Esophagus (tissue), 2 donors: ENCODE results near the gene ZNF500. TPM values are rescaled to one million over a fixed set of nuclear protein-coding genes. Genes with fewer than 3 reads are reported as not detected.
A peak's percentile ranks its signal among the peaks of the same experiment; 100 is the strongest.

Experiments
- H3K27ac ChIP-seq, 2 donors: one replicate each; pipeline ENCODE4 v1.5.1; 2013; ENCODE audit warnings: low read depth in 2 of 2, mild to moderate bottlenecking in 2 of 2, inconsistent platforms in 1 of 2, low read length in 1 of 2, moderate library complexity in 1 of 2
- H3K27me3 ChIP-seq, 2 donors: one replicate each; pipeline ENCODE4 v1.6.1; 2013; ENCODE audit warnings: low read length in 2 of 2, control low read depth in 1 of 2, mild to moderate bottlenecking in 1 of 2; ENCODE audit not compliant: insufficient read depth in 2 of 2, control insufficient read depth in 1 of 2
- H3K36me3 ChIP-seq, 2 donors: one replicate each; pipeline ENCODE4 v1.6.1; 2013; ENCODE audit warnings: low read length in 1 of 2; ENCODE audit not compliant: control insufficient read depth in 2 of 2, insufficient read depth in 2 of 2
- H3K4me1 ChIP-seq, 2 donors: one replicate each; pipeline ENCODE4 v1.6.1; 2013; ENCODE audit warnings: low read length in 1 of 2; ENCODE audit not compliant: control insufficient read depth in 2 of 2, insufficient read depth in 2 of 2
- H3K4me3 ChIP-seq, 2 donors: one replicate each; pipeline ENCODE4 v1.5.1; 2013; ENCODE audit warnings: low read length in 2 of 2, mild to moderate bottlenecking in 2 of 2, low read depth in 1 of 2, moderate library complexity in 1 of 2
- H3K9me3 ChIP-seq, 2 donors: one replicate each; pipeline ENCODE4 v1.6.1; 2013; ENCODE audit warnings: mild to moderate bottlenecking in 2 of 2, low read depth in 1 of 2, low read length in 1 of 2, moderate library complexity in 1 of 2; ENCODE audit not compliant: control insufficient read depth in 2 of 2, insufficient read depth in 1 of 2
- WGBS, 2 donors: extraction: QIAGEN DNeasy Blood & Tissue Kit; methylation state at CpG; one replicate each; pipeline ENCODE4 v1.1.7; 2013; 5-methylcytosine and 5-hydroxymethylcytosine counted together
- polyA plus RNA-seq, 2 donors: library from polyadenylated mRNA; stranded (reverse); fragments of 200-250 nt; gene quantifications; one replicate each; pipeline ENCODE4 v1.2.3, GENCODE V29; 2013
- donor health status: healthy with polysubstance abuse.
- donor health status: Bipolar disorder and iron deficiency.

Gene ZNF500
- polyA plus RNA-seq, 2 donors = 4.4 to 8.9 TPM

DNA sequence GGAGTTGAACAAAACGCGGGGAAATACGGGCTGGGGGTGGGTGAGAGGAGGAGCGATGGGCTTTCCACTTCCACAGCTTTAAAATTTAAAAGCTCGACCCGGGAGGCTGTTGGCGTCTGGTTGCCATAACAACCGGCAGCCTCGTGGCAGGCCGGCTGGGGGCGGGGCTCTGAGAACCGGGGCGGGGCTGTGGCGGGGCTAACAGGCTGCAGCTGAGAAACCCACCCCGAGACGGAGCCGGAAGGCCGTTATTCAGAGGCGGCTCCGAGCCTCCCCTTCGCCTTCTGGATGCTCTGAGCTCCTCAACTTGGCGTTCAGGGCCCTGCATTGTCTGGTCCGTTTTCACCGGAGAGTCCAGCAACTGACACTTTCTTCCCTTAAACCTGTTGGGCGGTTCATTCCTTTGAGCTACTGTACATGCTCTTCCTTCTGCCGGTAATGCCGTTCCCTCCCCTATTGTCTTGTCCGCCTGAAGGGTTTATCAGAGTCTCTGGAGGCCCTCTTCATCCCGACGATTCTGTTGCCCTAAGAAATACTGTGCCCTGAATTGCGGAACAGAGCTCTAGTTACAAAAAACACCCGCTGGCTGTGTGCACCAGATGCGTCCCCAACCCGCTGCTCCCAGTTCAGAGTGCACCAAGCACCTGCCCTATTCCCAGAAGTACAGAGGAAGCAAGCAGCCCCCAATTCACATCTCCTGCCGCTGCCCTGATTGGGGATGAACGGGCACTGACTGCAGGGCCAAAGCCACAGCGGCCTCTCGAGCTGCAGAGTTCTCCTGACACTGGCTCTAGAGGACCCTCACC, 32.0 kb downstream of the ZNF500 start:
- WGBS, 2 donors = 7 to 8% methylated on average over 36 to 38 of the region's 38 CpGs
- Histone ChIP-seq H3K4me1 (peaks cover 0 to 6% of the 10 kb centered on the region in 2 donors), H3K9me3 (no peaks in the 10 kb centered on the region), H3K4me3 (peak overlapping the region; percentile 90 to 94), H3K27ac (peak overlapping the region; percentile 71 to 89), H3K27me3 (no peaks in the 10 kb centered on the region), H3K36me3 (peaks cover 0 to 5% of the 10 kb centered on the region in 2 donors)

DNA sequence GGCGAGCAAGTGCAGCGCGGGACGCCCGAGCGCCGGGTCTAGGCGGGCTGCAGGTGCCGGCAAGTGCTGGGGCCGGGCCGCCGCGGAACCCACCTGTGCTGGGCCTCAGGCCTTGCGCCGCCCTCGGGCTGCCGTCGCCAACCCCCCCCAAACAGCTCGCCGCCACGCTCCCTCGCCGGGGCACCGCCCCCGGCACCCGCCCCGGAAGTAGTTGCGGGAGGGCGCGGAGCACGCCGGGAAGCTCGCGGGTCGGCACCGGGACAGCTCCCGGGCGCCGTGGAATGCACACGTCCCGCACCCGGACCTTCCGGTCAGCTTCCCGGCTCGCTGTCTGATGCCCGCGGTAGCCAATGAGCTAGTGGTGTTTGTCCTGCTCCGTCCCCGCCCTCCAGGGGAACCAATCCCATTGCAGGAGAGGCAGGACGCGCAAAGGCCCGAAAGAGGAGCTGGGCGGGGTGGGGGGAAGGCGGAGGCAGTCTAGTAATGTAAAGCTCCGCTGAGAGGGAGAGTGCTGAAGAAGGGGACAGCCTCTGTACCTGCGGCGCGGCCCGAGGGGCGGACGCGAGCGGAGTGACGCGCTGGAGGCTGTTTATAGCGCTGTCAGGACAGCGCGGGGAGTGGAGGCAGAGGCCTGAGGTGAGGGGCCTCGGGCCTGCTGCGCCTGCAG, 32.8 kb downstream of the ZNF500 start, which contains the start of the genes ANKS3 and DNAAF8:
Gene ANKS3, minus strand, starts transcription at position 209 of the 667 bp plus-strand sequence. CDS start 4,122 bp downstream, outside the sequence.
Gene DNAAF8, plus strand, starts transcription at position 475 of the 667 bp plus-strand sequence. CDS start 1,978 bp downstream, outside the sequence.
- 0 to 1% methylated on average over 65 to 70 of the region's 70 CpGs for WGBS, 2 donors
- Histone ChIP-seq H3K9me3 (no peaks in the 10 kb centered on the region), H3K27me3 (no peaks in the 10 kb centered on the region), H3K4me1 (peaks cover 0 to 6% of the 10 kb centered on the region in 2 donors), H3K4me3 (peak within 1 kb of the TSS; percentile 90 to 94), H3K36me3 (peaks cover 0 to 8% of the 10 kb centered on the region in 2 donors), H3K27ac (peak within 1 kb of the TSS; percentile 71 to 89)

DNA sequence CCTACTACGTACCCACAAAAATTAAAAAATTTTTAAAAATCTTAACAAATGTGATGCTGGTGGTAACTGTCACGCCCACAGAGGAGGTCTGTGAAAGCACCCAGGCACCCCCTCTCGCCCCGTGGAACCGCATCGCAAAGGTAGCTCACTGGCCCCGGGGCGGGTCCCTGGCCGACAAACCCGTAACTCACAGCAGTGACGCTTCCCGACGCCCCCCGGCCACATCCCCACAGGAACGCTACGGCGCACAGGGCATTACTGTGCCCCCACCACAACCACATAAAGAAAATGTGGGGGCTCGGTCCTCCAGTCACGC, 33.3 kb downstream of the ZNF500 start:
- Histone ChIP-seq H3K9me3 (no peaks in the 10 kb centered on the region), H3K36me3 (peaks cover 4 to 8% of the 10 kb centered on the region in 2 donors), H3K27me3 (no peaks in the 10 kb centered on the region), H3K4me1 (peaks cover 0 to 6% of the 10 kb centered on the region in 2 donors), H3K4me3 (peak overlapping the region; percentile 90 to 94), H3K27ac (peak overlapping the region; percentile 61 to 89)
- 0 to 1% methylated on average over 19 of the region's 19 CpGs for WGBS, 2 donors

DNA sequence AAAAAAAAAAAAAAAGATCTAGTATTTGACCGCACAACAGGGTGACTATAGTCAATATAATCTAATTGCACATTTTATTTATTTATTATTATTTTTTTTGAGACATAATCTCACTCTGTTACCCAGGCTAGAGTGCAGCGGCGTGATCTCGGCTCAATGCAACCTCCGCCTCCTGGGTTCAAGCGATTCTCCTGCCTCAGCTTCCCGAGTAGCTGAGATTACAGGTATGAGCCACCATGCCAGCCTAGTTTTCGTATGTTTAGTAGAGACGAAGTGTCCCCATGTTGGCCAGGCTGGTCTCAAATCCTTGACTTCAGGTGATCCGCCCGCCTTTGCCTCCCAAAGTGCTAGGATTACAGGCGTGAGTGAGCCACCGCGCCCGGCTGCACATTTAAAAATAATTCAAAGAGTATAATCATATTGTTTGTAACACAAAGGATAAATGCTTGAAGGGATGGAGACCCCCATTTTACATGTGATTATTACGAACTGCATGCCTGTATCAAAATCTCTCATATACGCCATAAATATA, 33.7 kb downstream of the ZNF500 start:
- Histone ChIP-seq H3K27ac (peak overlapping the region in 1 of 2 donors; percentile 17), H3K27me3 (no peaks in the 10 kb centered on the region)
- 28 to 35% methylated on average over 17 of the region's 17 CpGs for WGBS, 2 donors

DNA sequence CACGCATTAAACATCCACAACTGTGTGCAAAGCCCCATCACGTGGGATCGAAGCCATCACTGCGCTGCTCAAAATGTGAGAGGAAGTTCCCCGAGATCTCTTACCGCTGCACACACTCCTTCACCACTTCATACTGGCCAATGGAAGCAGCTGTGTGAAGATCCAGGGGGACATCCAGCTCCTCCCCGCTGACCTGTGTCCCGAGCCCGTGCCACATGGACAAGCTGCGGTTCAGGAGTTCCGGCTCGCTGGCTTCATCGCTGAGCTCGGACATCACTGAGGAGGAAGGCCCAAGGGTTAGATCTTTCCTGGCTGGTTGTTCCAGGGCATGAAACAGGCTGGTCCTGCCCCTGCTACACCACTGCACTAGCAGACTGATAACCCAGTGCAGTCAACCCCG, 37.1 kb downstream of the ZNF500 start:
- WGBS, 2 donors = 93 to 96% methylated on average over 15 of the region's 15 CpGs
- Histone ChIP-seq H3K4me3 (no peak overlapping the region), H3K27ac (no peak overlapping the region), H3K9me3 (no peaks in the 10 kb centered on the region), H3K4me1 (peaks cover 0 to under 1% of the 10 kb centered on the region in 2 donors), H3K27me3 (no peaks in the 10 kb centered on the region), H3K36me3 (peaks cover 14 to 25% of the 10 kb centered on the region in 2 donors)

More for the DNA sequence above, 33.7 kb downstream of the ZNF500 start:
- H3K36me3 ChIP-seq = peaks cover 8 to 12% of the 10 kb centered on the region in 2 donors
- H3K9me3 ChIP-seq = no peaks in the 10 kb centered on the region
- H3K4me1 ChIP-seq = peaks cover 0 to 6% of the 10 kb centered on the region in 2 donors
- peak overlapping the region in 1 of 2 donors; percentile 94 for H3K4me3 ChIP-seq

DNA sequence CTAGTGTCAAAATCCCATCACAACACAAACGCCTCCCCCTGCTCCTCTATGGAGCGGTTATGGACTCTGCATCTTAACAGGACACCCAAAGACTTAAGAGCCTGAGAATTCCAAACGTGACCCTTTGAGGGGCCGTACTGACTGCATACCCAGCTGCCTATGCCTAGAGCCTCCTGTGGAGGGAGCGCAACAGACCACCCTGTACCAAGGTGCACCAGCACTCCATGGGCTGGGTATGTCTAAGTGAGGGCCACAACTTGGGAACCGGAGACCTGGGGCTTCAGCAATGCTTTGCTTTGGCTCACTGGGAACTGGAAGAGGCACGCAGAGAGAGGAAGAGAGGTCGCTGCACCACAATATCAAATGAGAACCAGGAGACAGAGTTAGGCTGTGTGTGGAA, 38.3 kb downstream of the ZNF500 start:
- H3K27ac ChIP-seq = no peak overlapping the region
- peaks cover 16 to 25% of the 10 kb centered on the region in 2 donors for H3K36me3 ChIP-seq
- H3K4me3 ChIP-seq = no peak overlapping the region
- no peaks in the 10 kb centered on the region for H3K9me3 ChIP-seq
- H3K27me3 ChIP-seq = no peaks in the 10 kb centered on the region
- H3K4me1 ChIP-seq = no peaks in the 10 kb centered on the region
- WGBS, 2 donors = 95 to 97% methylated on average over 8 of the region's 8 CpGs

DNA sequence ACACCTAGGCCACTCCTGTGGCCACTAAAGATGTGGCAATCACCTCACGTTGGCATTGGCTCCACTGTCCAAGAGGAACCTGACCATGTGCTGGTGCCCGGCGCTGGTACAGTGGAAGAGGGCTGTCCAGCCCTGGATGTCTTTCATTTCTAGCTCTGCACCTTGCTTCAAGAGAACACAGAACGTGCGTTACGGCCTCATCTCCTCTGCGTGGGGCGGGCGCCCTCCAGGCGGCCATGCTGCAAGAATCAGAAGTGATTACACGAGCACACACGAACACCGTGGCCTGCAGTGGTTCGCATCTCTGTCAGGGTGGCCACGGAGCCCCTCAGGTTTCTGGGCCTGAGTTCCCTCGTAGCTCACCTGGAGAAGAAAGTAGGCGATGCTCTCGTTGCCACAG, 40.3 kb downstream of the ZNF500 start:
- Histone ChIP-seq H3K27ac (no peak overlapping the region), H3K36me3 (peaks cover 19 to 27% of the 10 kb centered on the region in 2 donors), H3K4me3 (no peak overlapping the region), H3K27me3 (no peaks in the 10 kb centered on the region), H3K9me3 (no peaks in the 10 kb centered on the region), H3K4me1 (no peaks in the 10 kb centered on the region)
- 93 to 94% methylated on average over 18 of the region's 18 CpGs for WGBS, 2 donors

DNA sequence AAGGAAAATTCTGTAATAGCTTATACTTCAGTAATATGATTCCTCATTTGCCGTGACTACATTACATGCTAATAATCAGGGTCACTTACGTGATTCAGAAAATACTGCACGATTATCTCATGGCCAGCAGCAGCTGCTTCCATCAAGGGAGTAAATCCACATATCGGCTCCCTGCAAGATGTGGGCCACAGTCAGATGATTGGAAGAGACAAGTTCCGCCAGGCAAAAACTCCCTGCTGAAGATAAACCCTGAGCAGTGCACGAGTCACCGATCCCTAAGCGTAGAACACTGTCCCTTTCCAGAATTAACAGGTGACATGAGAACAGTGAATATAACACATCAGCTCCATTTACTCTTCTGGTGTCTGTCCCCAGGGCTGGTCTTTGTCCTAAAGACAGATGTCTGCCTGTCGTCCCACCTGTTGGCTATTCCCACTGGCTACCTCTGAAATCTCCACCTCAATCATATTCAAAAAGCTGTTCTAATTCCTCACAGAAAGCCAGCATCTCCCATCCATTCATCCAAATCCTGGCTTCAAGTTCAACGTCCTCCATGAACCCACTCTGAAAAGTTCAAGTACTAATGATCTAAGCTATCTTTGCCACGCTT, 42.2 kb downstream of the ZNF500 start:
- Histone ChIP-seq H3K4me1 (no peaks in the 10 kb centered on the region), H3K27me3 (no peaks in the 10 kb centered on the region), H3K36me3 (peaks cover 19 to 21% of the 10 kb centered on the region in 2 donors), H3K27ac (no peak overlapping the region), H3K4me3 (no peak overlapping the region), H3K9me3 (no peaks in the 10 kb centered on the region)
- 91 to 92% methylated on average over 11 of the region's 11 CpGs for WGBS, 2 donors

- Histone ChIP-seq H3K27ac (no peak overlapping the region), H3K36me3 (peaks cover 10 to 14% of the 10 kb centered on the region in 2 donors), H3K4me1 (no peaks in the 10 kb centered on the region), H3K4me3 (no peak overlapping the region), H3K9me3 (no peaks in the 10 kb centered on the region), H3K27me3 (no peaks in the 10 kb centered on the region)
- 95 to 96% methylated on average over 14 of the region's 14 CpGs for WGBS, 2 donors
These were observed 43.7 kb downstream of the ZNF500 start for GRCh38 chr16:4723071-4723767.
